Heart left ventricle (tissue), 13 donors: ENCODE data around the gene RGS7.

Experiments used
- CTCF ChIP-seq, 12 donors: fragments of 200-600 bp; sonication (generic) in 4 of 12; IDR thresholded peaks; one replicate each; pipeline versions ENCODE4 v1.5.0 to v1.8.0; 2018 to 2022; ENCODE audit warnings: antibody characterized with exemption in 12 of 12, mild to moderate bottlenecking in 5 of 12
- POLR2A ChIP-seq, 2 donors: fragments of 450-650 bp; IDR thresholded peaks; one replicate each; pipeline ENCODE4 v1.6.1; 2017; ENCODE audit warnings: antibody characterized with exemption in 2 of 2, mild to moderate bottlenecking in 2 of 2, moderate library complexity in 2 of 2
- donor health status: ischemic (EF 13 %, LVEDD 7.1; RV severe dilation, severe dysfunction).
- donor health status: DM: no; HTN: yes; CAD: no.
- donor health status: DM: no; HTN: no; CAD: no.
- donor health status: ischemic (EF 25% LVEDD 6.9; RV normal size, moderate dysfunction).
- donor health status: ischemic (EF 25% LVEDD 5.7; RV mildly dilated, moderate dysfunction).
- donor health status: ischemic (EF 35%, LVEDD 5.7; RV mildly dilated, moderate dysfunction).
- donor health status: nonischemic (EF 11% LVEDD 7.7; RV severe dilation, severe dysfunction).
- donor health status: DM: yes; HTN: yes; CAD: no.
- donor health status: PGD.
- donor health status: ischemic (EF 29% LVEDD 5.4; RV normal size, mild dysfunction).
- donor health status: nonischemic (EF 23%, LVEDD 6.1; RV moderate dilation, normal function).

- TF ChIP-seq CTCF (IDR thresholded peaks at IDR 0.05) = no peak
- no peak for TF ChIP-seq POLR2A (IDR thresholded peaks at IDR 0.05)
These were observed 444.2 kb downstream of the RGS7 start for GRCh38 chr1:240912821-240913220.
